Psoas muscle (tissue), 8 donors: ENCODE data around the gene ASIC3. TPM values are rescaled to one million over a fixed set of nuclear protein-coding genes. Genes with fewer than 3 reads are reported as not detected.
"Not testable (repeated sequence)": the region's sequence is repeated elsewhere in the genome, so short reads cannot be mapped to it uniquely, and the experiment has no call there.

Experiments used
- ATAC-seq, 4 donors: fragments of 200-7000 bp; cut with Tn5 transposase; one replicate each; pipeline ENCODE4 v1.9.1; 2020; ENCODE audit warnings: moderate library complexity in 3 of 4, mild to moderate bottlenecking in 2 of 4
- DNase-seq, 2 donors: peaks; one replicate each; pipeline ENCODE4 v3.0.0-alpha.2; 2020
- H3K27ac ChIP-seq: fragments of 200-600 bp; one replicate; pipeline ENCODE4 v1.8.0; 2022
- H3K27me3 ChIP-seq, 3 donors: fragments of 200-600 bp in 1 of 3; one replicate each; pipeline versions ENCODE4 v1.6.1 to v1.8.0; 2013 to 2022; ENCODE audit warnings: low read length in 2 of 3, mild to moderate bottlenecking in 2 of 3, moderate library complexity in 1 of 3; ENCODE audit not compliant: insufficient read depth in 3 of 3
- H3K36me3 ChIP-seq, 2 donors: fragments of 200-600 bp in 1 of 2; one replicate each; pipeline versions ENCODE4 v1.6.1 to v1.8.0; 2013 to 2022; ENCODE audit warnings: low read depth in 1 of 2, mild to moderate bottlenecking in 1 of 2, moderate library complexity in 1 of 2; ENCODE audit not compliant: insufficient read depth in 1 of 2
- H3K4me1 ChIP-seq: fragments of 200-600 bp; one replicate; pipeline ENCODE4 v1.8.0; 2022
- H3K4me3 ChIP-seq: fragments of 200-600 bp; one replicate; pipeline ENCODE4 v1.8.0; 2022; ENCODE audit warnings: mild to moderate bottlenecking
- H3K9me3 ChIP-seq: fragments of 200-600 bp; one replicate; pipeline ENCODE4 v1.8.0; 2022
- CTCF ChIP-seq: fragments of 200-600 bp; IDR thresholded peaks from one replicate; pipeline ENCODE4 v1.8.0; 2022; ENCODE audit warnings: antibody characterized with exemption
- WGBS, 3 donors: extraction: QIAGEN DNeasy Blood & Tissue Kit; methylation state at CpG; one replicate each; pipeline versions ENCODE4 v1.1.6 to v1.1.7; 2013; 5-methylcytosine and 5-hydroxymethylcytosine counted together
- intact Hi-C, 2 donors: fragments of 100-400 bp; cut with DNase I; formaldehyde crosslinking; loops; one replicate each; pipeline versions ENCODE4 v1.11.0 to v1.14.2; 2022
- polyA plus RNA-seq, 3 donors: library from polyadenylated mRNA; stranded (reverse); fragments of 200-250 nt; gene quantifications; one replicate each; pipeline ENCODE4 v1.2.3, GENCODE V29; 2013
- total RNA-seq, 4 donors: library from RNA; stranded (reverse); fragmentation: NEBNext Ultra II Directional in 2 of 4; extraction: Animal tissue kit (Norgen Biotek cat#: 25700) in 2 of 4; gene quantifications; one replicate each; pipeline versions ENCODE4 v1.2.1 to v1.2.4, GENCODE V29; 2021 to 2023
- donor health status: healthy with polysubstance abuse.
- donor health status: DM: no; HTN: no; CAD: no; lungs with moderate emphysema.
- donor health status: Bipolar disorder and iron deficiency.
- donor health status: healthy.
- donor health status: DM: yes; HTN: yes; CAD: no.
- donor health status: DM: no; HTN: no; CAD: no.
- donor health status: DM: no; HTN: no; CAD: no.
- donor health status: DM: yes; HTN: yes; CAD: no.

ASIC3 gene
- total and polyA plus RNA-seq, 7 donors, result 1.8 to 6.2 (median 3.0) TPM

GRCh38 chr7:151010307-151011096 lies 37.8 kb upstream of the ASIC3 start:
- intact Hi-C loops, result loop anchor here in 1 of 2 donors (5.0 kb wide), 1 partner anchor 102 kb away; no protein-coding TSS in a partner anchor
- Histone ChIP-seq H3K27me3 (peaks cover 0 to 62% (median 21%) of the 10 kb centered on the region in 3 donors), H3K27ac (no peak overlapping the region), H3K4me1 (no peaks in the 10 kb centered on the region), H3K36me3 (no peaks in the 10 kb centered on the region), H3K9me3 (no peaks in the 10 kb centered on the region), H3K4me3 (no peak overlapping the region)
- 38 to 49% (median 43%) methylated on average over 14 to 18 of the region's 18 CpGs for WGBS, 3 donors
- ATAC-seq (no peak), DNase-seq (no peak)
- no peak for TF ChIP-seq CTCF

- H3K9me3 ChIP-seq, result no peaks in the 10 kb centered on the region
- no peak for TF ChIP-seq CTCF
- H3K4me3 ChIP-seq, result no peak overlapping the region
- H3K4me1 ChIP-seq, result no peaks in the 10 kb centered on the region
- ATAC-seq (no peak), DNase-seq (no peak)
- peaks cover 0 to 67% (median 21%) of the 10 kb centered on the region in 3 donors for H3K27me3 ChIP-seq
- 42 to 60% (median 58%) methylated on average over 1 of the region's 1 CpG for WGBS, 3 donors
- intact Hi-C loops, result loop anchor here in 1 of 2 donors (5.0 kb wide), 1 partner anchor 101 kb away; no protein-coding TSS in a partner anchor
- no peak overlapping the region for H3K27ac ChIP-seq
- H3K36me3 ChIP-seq, result no peaks in the 10 kb centered on the region
Observed at GRCh38 chr7:151011097-151011409, 37.3 kb upstream of the ASIC3 start.

- not testable (repeated sequence) for H3K4me1 ChIP-seq, H3K4me3 ChIP-seq, H3K36me3 ChIP-seq, DNase-seq, H3K27ac ChIP-seq, ATAC-seq, H3K9me3 ChIP-seq
- H3K27me3 ChIP-seq, result peaks cover 0 to 73% (median 21%) of the 10 kb centered on the region in 3 donors
- intact Hi-C loops, result loop anchor here in 1 of 2 donors (1.0 to 5.0 kb wide), 2 partner anchors 38 to 101 kb away; no protein-coding TSS in a partner anchor
- WGBS, 3 donors, result 87 to 91% (median 88%) methylated on average over 12 of the region's 12 CpGs
Observed at GRCh38 chr7:151011616-151012015, 36.7 kb upstream of the ASIC3 start.

GRCh38 chr7:151012031-151012692 lies 36.2 kb upstream of the ASIC3 start:
- no peak for DNase-seq
- no peak overlapping the region for H3K4me3 ChIP-seq
- H3K9me3 ChIP-seq, result no peaks in the 10 kb centered on the region
- H3K36me3 ChIP-seq, result no peaks in the 10 kb centered on the region
- H3K4me1 ChIP-seq, result no peaks in the 10 kb centered on the region
- no peak for ATAC-seq
- TF ChIP-seq CTCF, result no peak
- WGBS, 3 donors, result 70 to 79% (median 74%) methylated on average over 6 of the region's 6 CpGs
- peaks cover 0 to 78% (median 21%) of the 10 kb centered on the region in 3 donors for H3K27me3 ChIP-seq
- intact Hi-C loops, result loop anchor here in 1 of 2 donors (1.0 to 5.0 kb wide), 2 partner anchors 39 to 100 kb away; no protein-coding TSS in a partner anchor
- H3K27ac ChIP-seq, result no peak overlapping the region

- H3K4me1 ChIP-seq, result peaks cover 3% of the 10 kb centered on the region
- DNase-seq, result no peak
- ATAC-seq, result peak in 1 of 4 donors; percentile 47
- H3K36me3 ChIP-seq, result no peaks in the 10 kb centered on the region
- 26 to 40% (median 27%) methylated on average over 23 of the region's 23 CpGs for WGBS, 3 donors
- peak; percentile 30 for TF ChIP-seq CTCF
- intact Hi-C loops, result loop anchor here in 1 of 2 donors (1.0 to 5.0 kb wide), 2 partner anchors 40 to 99 kb away; no protein-coding TSS in a partner anchor
- H3K4me3 ChIP-seq, result no peak overlapping the region
- no peaks in the 10 kb centered on the region for H3K9me3 ChIP-seq
- peaks cover 0 to 85% (median 21%) of the 10 kb centered on the region in 3 donors for H3K27me3 ChIP-seq
- H3K27ac ChIP-seq, result no peak overlapping the region
Observed at GRCh38 chr7:151012911-151013347, 35.4 kb upstream of the ASIC3 start.
